A549 (cell line): Measurements from ENCODE around the gene HCRTR1.

Source experiments
- CHD2 ChIP-seq: fragments of 150-350 bp; IDR thresholded peaks from 2 replicates; pipeline ENCODE4 v1.6.1; 2014; ENCODE audit warnings: low read length; ENCODE audit not compliant: partially characterized antibody
- EP300 ChIP-seq, 2 experiments: fragments of >200 bp; sonication (Bioruptor Twin); formaldehyde crosslinking; IDR thresholded peaks; 2 replicates in 1 of 2; 3 replicates in 1 of 2; pipeline ENCODE4 v1.6.1; 2016 to 2017
- REST ChIP-seq: fragments of 200-600 bp; sonication (generic); IDR thresholded peaks from 2 replicates; pipeline ENCODE4 v1.6.1; 2016; ENCODE audit warnings: antibody characterized with exemption, mild to moderate bottlenecking, moderate library complexity
- RNF2 ChIP-seq: fragments of 200-600 bp; sonication (generic); IDR thresholded peaks from 2 replicates; pipeline ENCODE4 v1.6.1; 2016; ENCODE audit warnings: low read depth, mild to moderate bottlenecking, antibody characterized with exemption, moderate library complexity, borderline replicate concordance
- TF ChIP-seq, protein P1 (sequence below): fragments of 450-650 bp; IDR thresholded peaks from 2 replicates; pipeline ENCODE4 v1.6.1; 2014; ENCODE audit warnings: antibody characterized with exemption

DNA sequence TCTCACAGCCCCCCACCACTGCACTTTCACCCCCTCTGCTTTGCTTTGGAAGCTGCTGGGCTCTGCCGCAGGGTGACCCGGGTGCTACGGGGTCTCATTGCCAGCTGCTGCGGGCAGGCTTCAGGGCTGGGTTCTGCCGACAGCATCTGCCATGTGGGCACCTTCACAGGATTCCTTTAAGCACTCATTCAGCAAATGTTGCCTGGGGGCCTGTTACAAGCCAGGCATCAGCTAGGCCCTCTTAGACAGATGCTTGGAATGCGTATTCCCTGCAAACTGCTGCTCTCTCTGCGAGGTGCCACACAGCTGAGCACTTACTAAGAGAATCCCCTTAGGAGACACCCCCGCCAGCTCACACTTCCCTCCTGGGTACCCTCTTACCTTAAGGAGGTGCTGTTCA is 57.1 kb downstream of the HCRTR1 start:
- TF ChIP-seq EP300 (IDR thresholded peaks at IDR 0.05) (no peak), CHD2 (no peak), RNF2 (no peak), REST (no peak)
- TF ChIP-seq, protein P1, sequence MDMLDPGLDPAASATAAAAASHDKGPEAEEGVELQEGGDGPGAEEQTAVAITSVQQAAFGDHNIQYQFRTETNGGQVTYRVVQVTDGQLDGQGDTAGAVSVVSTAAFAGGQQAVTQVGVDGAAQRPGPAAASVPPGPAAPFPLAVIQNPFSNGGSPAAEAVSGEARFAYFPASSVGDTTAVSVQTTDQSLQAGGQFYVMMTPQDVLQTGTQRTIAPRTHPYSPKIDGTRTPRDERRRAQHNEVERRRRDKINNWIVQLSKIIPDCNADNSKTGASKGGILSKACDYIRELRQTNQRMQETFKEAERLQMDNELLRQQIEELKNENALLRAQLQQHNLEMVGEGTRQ = no peak
